ENCODE results near the gene FLNC. TPM values are rescaled to one million over a fixed set of nuclear protein-coding genes. Genes with fewer than 3 reads are reported as not detected.

FLNC gene
- total and polyA plus RNA-seq, 2 donors (not counting 1 experiment from before 2014, with no cell fraction given): 0.01 TPM; not detected in 1

GRCh38 chr7:128903621-128904361, 73.6 kb downstream of the FLNC start:
- Histone ChIP-seq H3K27ac (ENCODE audit: low read length in 2 of 2) (no peak overlapping the region), H3K9me3 (ENCODE audit: control extremely low read depth in 1 of 3, control insufficient read depth in 2 of 3, insufficient read depth in 1 of 3, low read length in 2 of 3) (peaks cover 3 to 8% (median 4%) of the 10 kb centered on the region in 3 donors), H3K27me3 (replicated peaks in 1 of 4; ENCODE audit: control extremely low read depth in 1 of 4, control insufficient read depth in 3 of 4, insufficient read depth in 4 of 4, low read length in 3 of 4) (peaks cover 0 to 9% (median 2%) of the 10 kb centered on the region in 4 experiments), H3K4me2 (replicated peaks; ENCODE audit: low read depth, low read length, poor library complexity, severe bottlenecking) (no peak overlapping the region), H3K36me3 (replicated peaks in 1 of 2; ENCODE audit: control extremely low read depth in 1 of 2, control insufficient read depth in 1 of 2, extremely low read depth in 1 of 2, insufficient read depth in 2 of 2, low read length in 1 of 2) (no peaks in the 10 kb centered on the region), H3K4me1 (ENCODE audit: control insufficient read depth in 2 of 2, insufficient read depth in 2 of 2, low read length in 2 of 2) (peaks cover 0 to 6% of the 10 kb centered on the region in 2 donors), H3K79me2 (ENCODE audit: control insufficient read depth, insufficient read depth, low read length) (no peaks in the 10 kb centered on the region), H4K20me1 (ENCODE audit: control insufficient read depth, insufficient read depth, low read length, poor library complexity, severe bottlenecking) (no peaks in the 10 kb centered on the region), H3K9ac (ENCODE audit: low read length) (no peak overlapping the region), H2AFZ (ENCODE audit: insufficient read depth, low read depth, low read length, poor library complexity, severe bottlenecking) (no peak overlapping the region), H3K4me3 (ENCODE audit: control extremely low read depth in 1 of 5, extremely low read depth in 1 of 5, insufficient read depth in 1 of 5, low read depth in 2 of 5, low read length in 4 of 5) (no peak overlapping the region)
- POLR2A ChIA-PET: no interaction called here
- TF ChIP-seq EZH2 (IDR thresholded peaks at IDR 0.05; ENCODE audit: borderline replicate concordance, insufficient read depth, low read depth, low read length, poor library complexity, severe bottlenecking): no peak
- TF ChIP-seq CTCF (IDR thresholded peaks at IDR 0.05): no peak
- Mint-ChIP-seq H3K4me3 (no peak overlapping the region), H3K9me3 (ENCODE audit: insufficient read depth) (no peaks in the 10 kb centered on the region), H3K4me1 (peaks cover 8% of the 10 kb centered on the region), H3K27ac (no peak overlapping the region), H3K27me3 (peaks cover 13% of the 10 kb centered on the region)
- intact Hi-C loops (cut with micrococcal nuclease): loop anchor here (1.0 to 2.0 kb wide), 4 partner anchors 35 to 188 kb away; no protein-coding TSS in a partner anchor
- 87% methylated on average over 14 of the region's 14 CpGs for WGBS (ENCODE audit: insufficient coverage)
- ATAC-seq (ENCODE audit: low read depth) (no peak), DNase-seq (peak; percentile 24)
- CTCF ChIA-PET: interaction anchor here (0.6 to 2.8 kb wide), 17 partner anchors 11 to 306 kb away, joined by 3 to 28 read pairs (median 4); no protein-coding TSS in a partner anchor

Measured in B cell (primary cell).